ENCODE results near the gene SH3GL2. TPM values are rescaled to one million over a fixed set of nuclear protein-coding genes. Genes with fewer than 3 reads are reported as not detected.
A peak's percentile ranks its signal among the peaks of the same experiment; 100 is the strongest.
"Not testable (repeated sequence)": the region's sequence is repeated elsewhere in the genome, so short reads cannot be mapped to it uniquely, and the experiment has no call there.

SH3GL2 gene
- total RNA-seq, 1 donor from 2014 or later: 52.3 TPM

DNA sequence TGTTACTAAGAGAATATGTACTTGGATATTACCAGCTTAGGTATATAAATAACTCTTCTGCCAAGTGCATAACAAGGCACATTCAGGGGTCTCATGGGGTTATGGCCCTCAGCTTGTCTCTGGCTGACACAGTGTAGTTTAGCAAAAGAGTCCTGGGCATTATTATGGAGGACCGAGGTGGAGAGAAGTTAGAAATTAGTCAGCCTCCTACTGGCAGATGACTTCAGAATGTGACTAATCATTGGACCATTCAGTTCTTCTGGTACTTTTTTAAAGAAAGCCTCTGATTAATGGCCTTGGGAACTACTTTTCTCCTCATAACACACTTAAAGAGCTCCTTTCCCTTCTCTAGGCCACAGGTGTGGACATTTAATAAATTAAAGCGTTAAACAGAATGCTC lies 178.9 kb downstream of the SH3GL2 start:
- no peak for DNase-seq

DNA sequence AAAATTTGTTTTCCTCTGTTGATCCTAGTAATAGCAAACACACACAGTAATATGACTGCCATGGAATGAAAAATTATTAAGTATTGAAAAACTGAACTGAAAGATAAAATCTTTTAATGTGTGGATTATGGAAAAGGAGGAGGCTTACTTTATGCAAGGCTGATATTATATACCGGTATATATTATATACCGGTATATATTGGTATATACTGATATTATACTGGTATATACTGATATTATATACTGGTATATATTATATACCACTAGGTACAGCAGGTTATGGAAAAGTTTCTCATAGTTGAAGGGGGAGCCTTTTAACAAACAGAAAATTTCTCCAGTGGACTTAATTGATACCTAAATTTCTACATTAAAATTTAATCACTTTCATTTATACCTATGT lies 181.4 kb downstream of the SH3GL2 start:
- no peak for DNase-seq

DNA sequence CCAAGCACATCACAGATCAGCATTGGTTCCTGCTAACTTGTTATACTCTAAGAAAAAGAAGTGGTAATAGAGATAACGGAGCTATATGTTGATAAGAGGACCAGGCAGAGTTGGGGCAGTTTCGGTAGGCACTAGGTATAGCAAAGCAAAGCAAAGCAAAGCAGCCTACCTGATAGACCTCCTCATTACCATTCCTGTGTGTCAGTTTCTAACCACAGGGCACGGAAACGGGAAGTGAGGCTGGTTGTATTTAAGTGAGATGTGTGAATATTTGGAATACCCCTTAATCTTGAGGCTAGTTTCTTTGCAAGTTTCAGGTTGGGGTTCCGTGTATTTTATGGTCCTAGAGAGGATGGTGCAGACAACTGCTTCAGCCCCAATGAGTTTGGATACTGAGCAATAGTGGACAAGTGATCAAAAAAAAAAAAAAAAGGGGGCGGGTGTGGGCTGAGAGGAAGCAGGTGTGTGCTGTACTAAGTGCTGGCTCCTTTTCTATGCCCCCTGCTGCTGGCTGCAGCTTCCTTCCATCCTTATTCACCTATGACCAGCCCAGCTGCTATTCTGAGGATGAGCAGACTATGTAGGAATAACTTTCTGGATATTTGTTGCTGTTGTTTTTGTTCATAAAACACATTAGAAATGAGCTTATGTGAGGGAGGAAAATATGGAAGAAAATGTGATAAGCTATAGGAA lies 183.3 kb downstream of the SH3GL2 start:
- no peak for DNase-seq

DNA sequence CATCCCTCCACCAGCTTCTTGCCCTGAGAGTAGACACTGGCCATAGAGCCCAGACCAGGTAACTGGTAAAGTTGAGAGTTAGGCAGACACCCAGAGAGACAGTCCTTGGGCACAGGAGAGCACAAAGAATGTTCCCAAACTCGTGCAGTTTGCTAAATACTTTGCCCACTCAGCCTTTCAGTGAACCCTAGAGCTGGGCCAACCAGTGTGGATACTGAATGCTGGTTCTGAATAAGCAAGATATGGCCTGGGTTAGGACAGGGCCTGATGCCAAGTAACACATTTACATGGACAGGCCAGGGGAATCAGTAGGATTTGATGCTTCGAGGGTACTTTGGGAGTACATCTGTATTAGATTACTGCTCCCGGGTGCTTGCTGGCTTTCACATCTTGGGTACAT lies 185.4 kb downstream of the SH3GL2 start:
- no peak for DNase-seq

DNA sequence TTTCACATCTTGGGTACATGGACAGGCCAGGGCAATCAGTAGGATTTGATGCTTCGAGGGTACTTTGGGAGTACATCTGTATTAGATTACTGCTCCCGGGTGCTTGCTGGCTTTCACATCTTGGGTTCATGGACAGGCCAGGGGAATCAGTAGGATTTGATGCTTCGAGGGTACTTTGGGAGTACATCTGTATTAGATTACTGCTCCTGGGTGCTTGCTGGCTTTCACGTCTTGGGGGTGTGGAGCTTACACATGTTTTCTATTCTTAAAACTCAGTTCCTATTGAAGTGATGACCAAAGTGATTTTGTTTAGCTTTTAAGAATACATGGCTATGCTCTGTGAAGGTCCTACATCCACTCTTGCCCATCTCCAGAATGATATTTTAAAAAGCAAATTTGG lies 186.3 kb downstream of the SH3GL2 start:
- DNase-seq: not testable (repeated sequence)

DNA sequence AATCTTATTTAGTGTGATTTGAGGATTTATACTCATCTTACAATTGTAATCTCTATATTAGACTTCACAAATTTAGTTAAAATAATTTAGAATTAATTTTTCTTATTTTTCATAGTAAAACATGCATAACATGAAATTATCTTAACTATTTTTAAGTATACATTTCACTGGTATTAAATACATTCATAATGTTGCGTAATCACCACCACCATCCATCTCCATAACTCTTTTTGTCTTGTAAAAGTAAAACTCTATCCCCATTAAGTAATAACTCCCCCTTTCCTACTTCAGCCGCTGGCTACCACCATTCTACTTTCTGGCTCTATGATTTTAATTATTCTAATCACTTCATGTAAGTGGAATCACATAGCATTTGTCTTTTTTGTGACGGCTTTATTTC lies 193.4 kb downstream of the SH3GL2 start:
- DNase-seq: no peak

DNA sequence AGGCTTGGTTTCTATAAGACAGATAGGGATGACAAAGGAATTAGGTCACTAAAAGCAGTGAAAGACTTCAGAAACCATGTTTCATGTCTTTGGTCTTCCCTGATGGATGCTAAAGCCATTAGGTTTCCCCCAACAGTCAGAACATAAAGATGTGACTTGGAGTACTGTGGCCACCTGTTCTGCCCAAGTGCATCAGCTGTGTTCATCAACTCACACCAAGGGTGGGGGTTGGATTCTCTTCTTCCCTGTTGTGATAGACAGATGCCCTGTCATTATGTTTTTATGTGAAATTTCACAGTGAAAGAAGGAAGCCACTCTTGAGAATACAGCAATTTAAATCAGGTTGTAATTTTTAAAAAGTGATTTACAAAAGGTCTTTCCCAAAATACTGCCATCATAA lies 196.8 kb downstream of the SH3GL2 start:
- DNase-seq: no peak

DNA sequence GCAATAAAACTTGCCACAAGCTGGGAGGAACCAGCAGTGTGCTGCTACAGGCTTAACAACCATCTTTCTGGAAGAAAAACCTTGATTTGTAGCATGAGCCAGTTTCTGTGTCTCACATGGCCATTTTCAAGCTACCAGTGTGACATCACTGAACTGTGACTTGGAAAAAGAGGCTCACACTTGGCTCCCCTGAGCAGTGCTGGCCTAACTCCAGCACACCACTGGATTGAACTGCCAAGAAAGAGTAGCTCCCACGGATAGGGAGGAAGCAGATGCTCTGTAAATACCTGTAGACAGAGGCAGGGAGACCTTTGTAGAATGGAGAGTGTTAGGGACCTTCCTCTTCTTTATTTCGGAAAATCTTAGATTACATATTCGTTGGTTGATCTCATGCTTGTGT lies 197.9 kb downstream of the SH3GL2 start:
- no peak for DNase-seq

DNA sequence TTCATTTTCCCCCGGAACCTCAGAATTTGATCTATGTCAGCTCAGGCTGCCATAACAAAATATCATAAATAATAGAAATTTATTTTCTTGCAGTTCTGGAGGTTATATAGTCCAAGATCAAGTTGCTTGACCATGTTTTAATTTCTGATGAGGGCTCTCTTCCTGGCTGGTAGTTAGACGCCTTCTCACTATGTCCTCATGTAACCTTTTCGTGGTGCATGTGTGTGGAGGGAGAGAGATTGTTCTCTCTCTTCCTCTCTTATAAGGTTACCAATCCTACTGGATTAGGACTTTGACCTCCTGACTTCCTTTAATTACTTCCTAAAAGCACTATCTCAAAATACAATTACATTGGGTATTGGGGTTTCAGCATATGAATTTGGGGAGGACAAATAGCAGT lies 198.6 kb downstream of the SH3GL2 start:
- DNase-seq: no peak

DNA sequence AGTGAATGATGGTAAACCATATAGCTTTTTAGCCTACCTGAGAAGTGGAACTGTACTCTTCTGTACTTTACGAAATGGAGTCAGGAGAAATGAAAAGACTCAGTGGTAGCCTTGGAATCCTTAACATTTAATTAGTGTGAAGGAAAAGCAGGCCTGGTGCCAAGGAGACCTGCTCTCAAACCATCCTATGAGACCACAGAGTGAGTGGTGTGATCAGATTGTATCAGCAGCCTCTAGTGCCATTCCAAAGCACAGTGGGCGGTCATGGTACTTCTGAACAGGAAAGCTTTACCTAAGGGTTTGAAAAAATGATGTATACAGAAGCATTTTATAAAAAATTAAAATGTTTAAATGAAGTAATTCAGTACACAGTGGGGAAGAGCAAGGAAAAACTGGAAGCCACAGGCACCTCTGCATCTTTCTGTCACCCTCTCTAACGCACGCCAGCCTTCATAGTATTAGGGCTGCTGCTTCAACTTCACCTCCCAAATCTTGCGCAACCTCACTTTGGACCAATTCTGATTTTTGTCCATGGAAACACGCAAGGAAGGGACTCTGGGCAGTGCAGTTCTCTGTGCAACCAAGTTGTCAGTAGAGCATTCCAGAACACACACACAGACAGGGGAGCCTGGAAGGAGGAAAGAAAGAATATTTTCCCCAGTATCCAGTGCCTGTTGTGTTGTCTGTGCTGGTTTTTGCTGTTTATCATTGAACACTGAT lies 203.7 kb downstream of the SH3GL2 start:
- DNase-seq: no peak

DNA sequence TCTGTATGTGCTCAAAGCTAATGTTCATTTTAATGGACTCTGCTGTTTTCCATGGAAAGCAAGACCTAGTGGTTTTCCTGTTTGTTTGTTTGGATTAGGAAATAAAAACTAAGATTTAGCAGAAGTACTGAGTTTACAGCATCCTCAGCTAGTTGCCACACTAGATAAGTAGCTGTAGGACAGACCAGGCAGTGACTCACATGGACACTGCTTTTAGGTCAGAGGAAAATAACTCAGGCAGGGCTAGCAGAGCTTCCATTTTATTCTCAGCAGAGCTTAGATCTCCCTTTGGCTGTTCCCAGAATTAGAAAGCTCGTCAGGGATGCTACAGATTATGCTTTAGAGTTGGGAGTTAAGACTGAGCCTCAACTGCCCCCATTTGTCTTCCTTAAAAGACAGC lies 204.4 kb downstream of the SH3GL2 start:
- DNase-seq: no peak

DNA sequence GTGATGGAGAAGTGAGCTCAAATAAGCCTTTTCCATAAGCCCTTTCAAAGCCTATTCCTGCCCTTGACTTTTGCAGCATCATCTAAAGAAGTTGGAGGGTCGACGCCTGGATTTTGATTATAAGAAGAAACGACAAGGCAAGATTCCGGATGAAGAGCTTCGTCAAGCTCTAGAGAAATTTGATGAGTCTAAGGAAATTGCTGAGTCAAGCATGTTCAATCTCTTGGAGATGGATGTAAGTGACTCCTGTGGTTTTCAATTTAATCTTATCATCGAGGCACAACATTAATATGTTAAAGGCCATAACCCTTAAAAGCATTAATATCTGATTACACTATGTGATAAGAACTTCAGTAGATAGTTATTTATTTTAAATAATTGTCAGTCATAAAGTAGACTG lies 210.4 kb downstream of the SH3GL2 start:
- DNase-seq: no peak

DNA sequence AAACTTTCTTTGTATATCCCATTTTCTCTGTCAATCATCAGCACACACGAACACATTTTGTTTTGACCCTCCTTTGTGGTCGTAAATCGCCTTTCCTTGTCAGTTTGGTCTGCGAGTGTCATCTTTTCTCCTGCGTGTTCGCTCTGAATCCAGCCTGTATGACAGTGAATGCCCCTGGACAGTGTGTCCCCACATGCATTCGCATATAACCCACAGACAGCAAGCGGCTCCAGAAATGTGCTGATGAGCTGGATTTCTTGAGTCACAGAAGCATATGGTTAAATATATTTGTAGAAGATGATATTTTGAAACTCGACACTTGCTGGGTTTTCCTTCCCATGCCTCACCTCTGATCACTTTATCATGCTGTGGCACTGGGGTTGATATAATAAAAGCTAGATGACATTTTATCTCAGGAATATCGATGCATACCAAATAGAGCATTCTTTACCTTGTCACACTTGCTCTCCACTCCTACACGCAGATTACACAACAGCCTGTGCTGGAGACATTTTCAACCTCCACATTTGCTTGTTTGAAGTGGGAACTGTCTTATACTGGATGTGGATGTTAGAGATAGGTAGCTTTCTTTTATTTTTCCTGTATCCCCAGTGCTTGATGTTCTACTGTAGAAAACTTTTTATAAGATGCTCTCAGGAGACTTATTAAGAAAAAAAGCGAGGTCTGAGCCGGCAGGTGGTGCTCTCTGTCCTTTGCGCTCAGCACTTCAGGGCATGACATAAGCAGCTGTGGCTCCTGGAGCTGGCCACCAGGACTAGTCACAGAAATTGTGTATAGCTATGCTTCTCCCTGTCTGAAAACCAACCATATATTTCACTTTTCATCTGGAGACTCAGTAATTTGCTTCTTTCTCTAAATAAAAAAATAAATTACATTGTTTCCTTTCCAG lies 215.1 kb downstream of the SH3GL2 start:
- DNase-seq: peak; percentile 39

DNA sequence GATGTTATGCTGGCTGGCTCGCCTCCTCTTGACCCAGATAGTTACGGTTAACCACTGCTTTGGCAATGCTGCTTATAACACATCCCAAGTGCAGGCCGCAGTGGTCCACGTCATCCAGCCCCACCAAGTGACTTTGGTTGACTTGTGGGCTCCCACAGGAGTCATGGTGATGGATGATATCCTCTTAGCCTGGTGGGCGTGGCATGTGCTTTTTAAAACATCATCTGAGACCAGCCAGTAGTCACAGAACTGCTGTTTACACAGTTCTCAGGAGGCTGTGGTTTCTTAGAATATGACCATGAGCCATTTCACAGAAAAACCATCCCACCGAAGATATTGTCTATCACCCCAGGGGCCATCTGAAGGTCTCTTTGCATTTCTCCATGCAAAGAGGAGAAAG lies 216.9 kb downstream of the SH3GL2 start:
- DNase-seq: no peak

DNA sequence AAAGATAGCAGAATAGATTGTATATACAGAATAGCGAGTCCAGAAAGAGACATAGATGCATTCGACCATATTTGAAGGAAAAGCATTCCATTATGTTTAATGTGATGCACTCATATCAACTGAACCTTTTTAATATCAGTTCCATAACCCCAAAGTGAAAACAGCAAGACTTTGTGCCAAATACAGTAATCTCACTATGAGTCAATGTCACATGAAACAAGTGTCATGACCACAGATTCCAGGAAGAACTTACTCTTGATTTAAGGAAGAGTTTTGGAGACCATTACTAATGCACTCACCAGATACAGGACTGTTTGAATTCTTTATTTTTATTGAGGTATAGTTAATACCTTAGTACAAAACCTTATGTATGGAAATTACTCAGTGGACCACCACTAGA lies 220.5 kb downstream of the SH3GL2 start:
- DNase-seq: no peak

DNA sequence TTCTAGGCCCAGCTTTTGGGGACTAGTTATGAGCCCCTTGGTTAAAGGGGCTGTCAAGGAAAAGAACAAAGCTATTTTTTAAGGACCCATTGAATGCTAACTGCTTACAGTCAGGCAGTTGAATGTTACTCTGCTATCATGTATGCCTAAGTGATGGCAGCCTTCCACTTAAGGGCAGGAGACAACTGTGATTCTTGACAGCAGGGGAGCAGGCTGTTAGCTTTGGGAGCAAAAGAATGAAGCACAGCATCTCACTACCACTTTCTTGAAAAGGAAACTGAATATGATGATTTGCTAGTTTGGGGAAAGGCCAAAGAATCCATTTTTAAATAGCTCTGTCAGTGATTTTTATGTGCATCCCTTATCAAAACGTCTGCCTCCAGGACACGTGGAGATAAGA lies 221.6 kb downstream of the SH3GL2 start:
- DNase-seq: no peak

DNA sequence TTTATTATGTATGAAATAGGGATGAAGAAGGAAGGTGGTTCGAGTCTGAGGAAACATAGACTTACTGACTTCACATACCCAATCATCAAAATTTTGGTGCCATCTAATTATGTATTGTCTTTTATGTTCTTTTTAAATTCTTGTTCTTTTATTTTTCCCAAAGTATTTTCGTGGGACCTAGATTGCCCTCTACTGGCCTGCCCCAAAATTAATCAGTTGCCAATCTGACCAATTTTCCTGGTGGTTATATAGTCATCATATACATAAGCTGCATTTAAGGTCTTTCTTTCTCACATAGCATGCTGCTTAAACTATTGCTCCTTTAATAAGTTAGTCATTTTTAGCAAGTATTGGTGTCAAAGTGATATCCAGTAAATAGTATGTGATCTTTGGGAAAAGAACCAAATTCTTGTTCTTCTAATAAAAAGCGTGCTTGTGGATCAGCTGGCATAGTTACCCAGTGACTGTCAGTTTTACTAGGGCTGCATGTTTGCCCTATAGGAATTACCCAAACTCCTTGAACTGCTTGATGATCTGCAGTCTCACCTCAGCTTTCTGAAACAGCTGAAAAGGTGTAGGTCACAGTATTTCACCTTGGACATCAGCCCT lies 223.5 kb downstream of the SH3GL2 start:
- DNase-seq: no peak

DNA sequence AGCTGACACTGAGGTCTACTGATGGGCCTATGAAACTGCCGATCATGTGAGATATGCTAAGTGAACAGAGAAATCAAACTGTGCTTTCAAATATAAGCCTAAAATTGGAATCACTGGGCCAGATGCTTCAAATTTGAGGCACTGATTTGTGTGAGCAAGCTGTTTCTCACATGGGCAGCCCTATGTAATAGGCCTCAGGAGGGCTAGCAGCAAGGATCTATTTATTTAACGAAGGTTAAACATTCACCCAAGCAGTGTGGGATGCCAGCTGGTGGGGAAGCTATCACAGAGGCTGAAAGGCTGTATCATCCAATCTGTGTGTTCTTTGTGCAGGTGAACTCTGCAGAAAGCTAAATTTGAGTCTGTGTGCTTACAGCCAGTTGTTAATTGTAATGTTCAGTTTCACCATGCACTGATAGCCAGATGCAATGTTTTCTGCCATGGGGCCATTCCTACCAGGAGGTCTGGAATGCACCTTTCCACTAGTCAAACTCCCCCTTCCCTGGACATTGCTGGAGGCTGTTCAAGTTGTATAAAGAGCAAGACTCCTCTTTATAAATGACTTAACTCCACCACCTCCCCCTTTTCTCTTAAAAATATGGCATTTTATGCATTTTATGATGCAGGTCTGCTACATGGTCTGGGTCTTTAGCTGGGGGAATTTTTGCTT lies 228.9 kb downstream of the SH3GL2 start:
- no peak for DNase-seq

DNA sequence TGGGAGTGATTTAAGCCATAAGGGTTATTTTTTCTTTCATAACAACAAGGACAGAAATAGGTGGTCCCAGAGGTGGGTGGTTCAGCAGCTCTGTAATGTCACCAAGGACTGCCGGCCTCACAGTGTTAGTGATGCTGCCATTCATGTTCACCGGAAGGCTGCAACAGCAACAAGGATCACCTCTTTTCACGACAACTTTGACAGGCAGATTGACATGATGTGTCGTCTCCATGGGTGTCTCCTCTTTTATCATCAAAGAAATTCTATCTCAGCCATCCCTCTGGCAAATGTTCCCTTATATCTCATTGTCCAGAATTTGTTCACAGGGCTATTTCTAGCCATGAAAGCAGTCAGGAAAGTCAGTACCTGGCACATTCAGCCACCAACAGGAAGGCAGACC lies 231.5 kb downstream of the SH3GL2 start:
- DNase-seq: no peak

DNA sequence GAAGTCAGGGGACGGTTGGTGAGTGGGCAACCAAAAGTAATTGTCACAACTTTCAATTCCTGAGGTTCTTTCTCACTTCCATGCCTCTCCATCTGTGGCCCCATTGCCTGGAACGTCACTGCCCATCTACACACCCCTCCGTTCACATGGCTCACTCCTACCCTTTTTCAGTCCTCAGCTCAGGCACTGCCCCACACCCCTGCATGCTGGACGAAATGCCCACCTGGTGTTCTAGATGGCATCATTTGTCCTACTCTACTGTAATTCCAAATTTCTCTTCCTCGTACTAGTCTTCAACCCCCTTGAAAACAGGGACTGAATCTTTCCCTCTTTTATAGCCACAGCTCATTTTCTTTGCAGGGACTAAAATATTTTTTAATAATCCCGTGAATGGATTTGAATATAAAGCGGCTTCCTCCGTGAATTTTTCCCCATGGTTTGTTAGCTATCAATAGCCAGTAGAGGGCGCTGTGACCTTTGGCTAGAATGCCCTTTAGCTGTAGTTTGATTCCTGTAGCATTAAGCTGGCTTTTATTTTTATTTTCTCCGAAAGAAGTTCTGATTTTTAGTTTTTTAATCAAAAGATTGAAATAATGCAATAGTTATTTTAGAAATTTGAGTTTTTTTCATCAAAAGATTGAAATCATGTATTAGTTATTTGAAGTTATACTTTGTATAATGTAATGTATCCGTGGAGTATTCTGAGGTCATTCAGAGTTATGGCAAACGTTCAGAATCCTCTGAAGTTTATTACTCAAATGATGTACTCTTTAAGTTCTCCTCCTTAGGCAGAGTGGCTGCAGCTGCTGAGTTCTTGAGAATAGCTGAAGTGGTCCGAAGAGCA lies 232.1 kb downstream of the SH3GL2 start:
- DNase-seq: no peak

DNA sequence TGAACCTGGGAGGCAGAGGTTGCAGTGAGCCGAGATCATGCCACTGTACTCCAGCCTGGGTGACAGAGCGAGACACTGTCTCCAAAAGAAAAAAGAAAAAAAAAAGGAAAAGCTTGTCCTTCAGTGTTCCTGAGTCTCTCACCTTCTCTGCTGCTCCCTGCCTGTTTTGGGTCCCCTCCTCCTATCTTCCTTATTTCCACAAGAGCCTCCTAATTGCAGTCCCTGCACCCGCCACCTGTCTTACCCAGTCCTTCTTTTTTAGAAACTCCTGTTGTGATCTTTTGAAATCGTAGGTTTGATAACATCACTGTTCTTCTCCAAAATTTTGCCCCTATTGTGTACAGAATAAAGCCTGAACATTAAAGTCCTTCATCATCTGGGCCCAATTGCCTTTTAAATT lies 234.9 kb downstream of the SH3GL2 start:
- DNase-seq: no peak
